ENCODE results near the gene LDB3.
"Not testable (repeated sequence)": the region's sequence is repeated elsewhere in the genome, so short reads cannot be mapped to it uniquely, and the experiment has no call there.

The LDB3 gene

DNA sequence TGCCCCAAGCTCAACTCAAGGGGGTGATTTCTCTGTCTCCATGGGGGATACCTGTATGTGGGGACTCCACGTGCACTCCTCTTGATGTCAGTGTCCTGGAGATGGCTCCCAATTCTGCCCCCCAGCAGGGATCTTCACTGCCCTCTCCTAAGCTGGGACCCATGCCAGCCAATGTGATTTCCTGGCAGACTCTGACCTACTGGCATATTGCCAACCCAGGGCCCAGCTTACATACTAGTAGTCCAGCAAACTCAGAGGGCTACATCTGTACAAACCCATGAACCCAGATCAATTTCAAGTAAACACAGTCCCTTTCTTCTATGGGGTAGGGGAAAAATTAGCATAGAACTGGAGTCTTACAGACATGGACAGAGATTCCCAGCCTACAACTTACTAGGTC, 61.9 kb downstream of the LDB3 start:
- TF ChIP-seq, protein P1, sequence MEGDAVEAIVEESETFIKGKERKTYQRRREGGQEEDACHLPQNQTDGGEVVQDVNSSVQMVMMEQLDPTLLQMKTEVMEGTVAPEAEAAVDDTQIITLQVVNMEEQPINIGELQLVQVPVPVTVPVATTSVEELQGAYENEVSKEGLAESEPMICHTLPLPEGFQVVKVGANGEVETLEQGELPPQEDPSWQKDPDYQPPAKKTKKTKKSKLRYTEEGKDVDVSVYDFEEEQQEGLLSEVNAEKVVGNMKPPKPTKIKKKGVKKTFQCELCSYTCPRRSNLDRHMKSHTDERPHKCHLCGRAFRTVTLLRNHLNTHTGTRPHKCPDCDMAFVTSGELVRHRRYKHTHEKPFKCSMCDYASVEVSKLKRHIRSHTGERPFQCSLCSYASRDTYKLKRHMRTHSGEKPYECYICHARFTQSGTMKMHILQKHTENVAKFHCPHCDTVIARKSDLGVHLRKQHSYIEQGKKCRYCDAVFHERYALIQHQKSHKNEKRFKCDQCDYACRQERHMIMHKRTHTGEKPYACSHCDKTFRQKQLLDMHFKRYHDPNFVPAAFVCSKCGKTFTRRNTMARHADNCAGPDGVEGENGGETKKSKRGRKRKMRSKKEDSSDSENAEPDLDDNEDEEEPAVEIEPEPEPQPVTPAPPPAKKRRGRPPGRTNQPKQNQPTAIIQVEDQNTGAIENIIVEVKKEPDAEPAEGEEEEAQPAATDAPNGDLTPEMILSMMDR (IDR thresholded peaks at IDR 0.05; ENCODE audit: borderline replicate concordance, insufficient read depth, low read depth, low read length), result no peak
- H3K4me3 ChIP-seq (ENCODE audit: low read depth, low read length), result no peak overlapping the region

DNA sequence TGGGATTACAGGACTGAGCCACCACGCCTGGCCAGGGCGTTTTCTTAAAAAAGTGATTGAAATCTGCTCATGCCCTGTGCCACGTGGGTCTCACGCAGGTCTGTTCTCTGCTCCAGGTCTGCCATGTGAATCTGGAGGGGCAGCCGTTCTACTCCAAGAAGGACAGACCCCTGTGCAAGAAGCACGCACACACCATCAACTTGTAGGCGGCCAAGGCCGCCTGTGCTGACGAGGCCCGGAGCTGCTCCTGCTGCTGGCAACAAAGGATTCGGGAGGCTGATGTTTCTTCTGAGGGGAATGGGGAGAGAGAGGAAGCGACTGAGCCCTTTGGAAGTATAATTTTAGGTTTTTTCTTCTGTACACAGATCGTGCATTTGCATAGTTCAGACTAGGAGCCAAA, 64.5 kb downstream of the LDB3 start:
- TF ChIP-seq, protein P1 (IDR thresholded peaks at IDR 0.05; ENCODE audit: borderline replicate concordance, insufficient read depth, low read depth, low read length), result no peak

DNA sequence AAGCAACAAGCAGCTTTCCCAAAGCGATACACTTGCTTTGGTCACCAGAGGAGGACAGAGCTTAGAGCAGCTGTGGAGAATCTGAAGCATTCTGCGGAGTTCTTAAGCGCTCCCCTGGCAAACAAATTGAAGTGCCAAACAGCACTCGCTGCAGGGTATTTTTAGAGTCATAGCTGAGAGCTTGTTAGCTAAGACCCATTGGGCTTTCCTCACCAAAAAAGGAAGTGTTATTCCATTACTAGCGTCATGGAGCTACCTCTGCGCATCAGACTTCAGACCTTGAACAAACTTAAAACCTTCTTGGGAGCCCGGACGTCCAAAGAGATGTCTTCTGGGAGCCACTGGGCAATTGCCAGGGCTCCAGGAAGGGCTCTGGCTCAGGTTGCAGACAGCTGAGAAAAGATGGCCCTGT, 65.0 kb downstream of the LDB3 start:
- TF ChIP-seq, protein P1 (IDR thresholded peaks at IDR 0.05; ENCODE audit: borderline replicate concordance, insufficient read depth, low read depth, low read length), result no peak
- H3K4me3 ChIP-seq (ENCODE audit: low read depth, low read length), result no peak overlapping the region

More for the DNA sequence above, 64.5 kb downstream of the LDB3 start:
- no peak overlapping the region for H3K4me3 ChIP-seq (ENCODE audit: low read depth, low read length)

DNA sequence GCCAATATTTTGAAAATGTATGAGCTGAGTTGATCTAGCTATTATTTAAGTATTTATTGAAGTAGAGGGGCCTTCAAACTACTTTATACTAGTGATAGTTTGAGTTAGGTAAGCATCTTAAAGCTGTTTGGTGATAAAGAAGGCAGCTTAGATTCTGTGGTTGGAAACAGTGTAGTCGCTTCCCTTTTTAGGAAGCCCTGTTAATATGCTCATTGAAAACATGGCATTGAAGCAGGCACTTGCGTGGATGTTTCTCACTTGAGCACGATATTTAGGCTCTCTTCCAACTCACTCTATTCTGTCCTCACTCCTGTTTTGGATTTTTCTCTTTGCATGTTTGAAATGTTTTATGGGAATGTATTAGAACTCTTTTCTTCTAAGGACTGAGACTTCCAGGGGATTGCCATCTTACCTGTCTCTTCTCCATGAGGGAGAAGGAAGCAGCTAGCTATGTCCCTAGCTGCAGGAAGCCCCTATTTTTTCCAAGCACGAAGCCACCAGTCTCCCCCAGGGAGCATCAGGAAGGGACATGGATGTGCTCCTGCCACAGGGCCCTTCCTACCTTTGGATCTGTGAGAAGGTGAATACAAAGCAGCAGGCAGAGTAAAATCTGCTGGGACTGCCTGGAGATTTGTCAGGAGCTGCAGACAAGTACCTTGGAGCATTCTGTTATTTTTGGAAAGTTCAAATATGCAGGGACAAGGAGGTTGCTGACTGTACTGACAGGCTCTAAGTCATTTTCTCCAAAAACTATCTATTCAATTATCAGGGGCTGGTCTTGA, 66.1 kb downstream of the LDB3 start:
- TF ChIP-seq, protein P1 (IDR thresholded peaks at IDR 0.05; ENCODE audit: borderline replicate concordance, insufficient read depth, low read depth, low read length), result no peak
- no peak overlapping the region for H3K4me3 ChIP-seq (ENCODE audit: low read depth, low read length)

DNA sequence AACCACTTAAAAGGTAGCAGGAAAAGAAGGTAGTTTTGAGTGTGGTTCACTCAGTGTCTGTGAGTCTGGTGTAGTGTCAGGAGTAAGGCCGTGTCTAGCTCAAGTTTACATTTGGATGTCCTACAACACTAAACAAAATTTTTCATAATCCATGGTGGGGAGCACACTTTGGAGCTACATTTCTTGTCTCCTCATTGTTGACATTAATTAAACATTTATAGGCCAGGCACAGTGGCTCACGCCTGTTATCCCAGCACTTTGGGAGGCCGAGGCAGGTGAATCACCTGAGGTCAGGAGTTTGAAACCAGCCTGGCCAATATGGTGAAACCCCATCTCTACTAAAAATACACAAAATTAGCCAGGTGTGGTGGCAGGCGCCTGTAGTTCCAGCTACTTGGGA, 67.0 kb downstream of the LDB3 start:
- H3K4me3 ChIP-seq (ENCODE audit: low read depth, low read length), result not testable (repeated sequence)

DNA sequence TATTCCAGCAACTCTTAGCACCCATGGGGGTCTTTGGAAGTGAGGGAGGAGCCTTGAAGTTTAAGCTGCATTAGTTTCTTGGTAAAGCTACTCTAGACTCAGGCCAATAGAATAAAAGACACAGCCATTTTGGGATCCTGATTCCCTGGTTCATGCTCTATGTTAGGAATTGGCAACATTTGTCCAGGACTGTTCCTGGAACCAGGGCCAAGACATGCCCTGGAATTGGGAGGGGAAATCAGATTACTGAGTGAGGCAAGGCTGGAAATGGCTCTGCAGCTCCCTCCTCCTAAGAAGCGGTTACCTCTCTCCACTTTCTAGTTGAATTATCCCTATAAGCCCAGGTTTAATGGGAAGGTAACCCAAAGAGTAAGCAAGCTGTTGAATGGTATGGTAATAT, 73.9 kb downstream of the LDB3 start:
- TF ChIP-seq, protein P1 (IDR thresholded peaks at IDR 0.05; ENCODE audit: borderline replicate concordance, insufficient read depth, low read depth, low read length), result no peak
- H3K4me3 ChIP-seq (ENCODE audit: low read depth, low read length), result no peak overlapping the region

DNA sequence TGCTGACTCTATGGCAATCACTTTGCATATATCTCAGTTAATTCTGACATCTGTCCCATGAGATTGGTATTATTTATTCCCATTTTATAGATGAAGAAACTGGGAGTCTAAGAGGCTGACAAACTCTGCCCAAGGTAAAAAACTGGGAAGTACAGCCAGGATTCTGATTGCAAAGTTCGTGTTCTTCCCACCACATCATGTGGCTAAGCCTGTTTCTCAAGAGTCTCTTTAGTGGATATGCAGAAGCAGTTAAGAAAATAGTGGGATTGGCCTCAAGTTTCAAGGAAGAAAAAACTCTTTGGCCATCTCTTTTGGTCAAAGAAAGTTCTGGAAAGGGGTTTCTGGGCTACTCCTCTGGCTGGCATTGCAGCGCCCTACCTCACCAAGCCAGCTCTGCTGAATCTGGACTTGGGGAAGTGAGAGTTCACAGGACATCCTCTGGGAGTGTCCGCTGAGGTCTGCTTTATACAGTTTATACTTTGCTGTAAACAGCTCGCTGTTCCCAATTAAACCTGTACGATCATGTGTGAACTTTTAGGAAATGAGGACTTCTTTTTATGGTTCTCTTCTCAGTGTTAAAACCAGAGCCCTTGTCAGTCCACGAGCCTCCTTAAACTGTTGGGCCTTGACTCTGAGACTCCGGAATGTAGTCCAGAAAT, 75.9 kb downstream of the LDB3 start:
- no peak overlapping the region for H3K4me3 ChIP-seq (ENCODE audit: low read depth, low read length)
- TF ChIP-seq, protein P1 (IDR thresholded peaks at IDR 0.05; ENCODE audit: borderline replicate concordance, insufficient read depth, low read depth, low read length), result no peak
